Spinal cord (tissue), 10 donors: Measurements from ENCODE around the gene ATPAF2. TPM values are rescaled to one million over a fixed set of nuclear protein-coding genes. Genes with fewer than 3 reads are reported as not detected.

ENCODE experiments used
- DNase-seq, 6 donors: peaks; one replicate each; pipeline versions ENCODE4 v3.0.0 to v3.0.0-alpha.2; 2013 to 2015; ENCODE audit warnings: low spot score in 6 of 6, low read depth in 4 of 6
- H3K27ac ChIP-seq: one replicate; pipeline ENCODE4 v1.5.1; 2013; ENCODE audit warnings: low read depth, low read length, control low read depth
- H3K27me3 ChIP-seq: one replicate; pipeline ENCODE4 v1.6.1; 2013; ENCODE audit warnings: low read length; ENCODE audit not compliant: control insufficient read depth, insufficient read depth
- H3K36me3 ChIP-seq: one replicate; pipeline ENCODE4 v1.6.1; 2013; ENCODE audit warnings: low read length; ENCODE audit not compliant: control insufficient read depth, insufficient read depth
- H3K4me1 ChIP-seq: one replicate; pipeline ENCODE4 v1.6.1; 2013; ENCODE audit warnings: low read length; ENCODE audit not compliant: control insufficient read depth, insufficient read depth
- H3K4me3 ChIP-seq: one replicate; pipeline ENCODE4 v1.5.1; 2013; ENCODE audit warnings: low read depth, low read length, control low read depth
- H3K9me3 ChIP-seq: one replicate; pipeline ENCODE4 v1.6.1; 2013; ENCODE audit warnings: low read length; ENCODE audit not compliant: control insufficient read depth, insufficient read depth
- WGBS: methylation state at CpG from one replicate; pipeline ENCODE4 v1.1.5; 2013; ENCODE audit warnings: missing lambda C conversion rate; ENCODE audit not compliant: insufficient coverage; 5-methylcytosine and 5-hydroxymethylcytosine counted together
- polyA plus RNA-seq, 2 donors: library from polyadenylated mRNA; unstranded; fragments of 120-200 nt; gene quantifications; one replicate each; pipeline ENCODE4 v1.2.1, GENCODE V29; 2013; ENCODE audit not compliant: insufficient read length in 2 of 2
- total RNA-seq, 2 donors: library from RNA; depleted of rRNA in 1 of 2; stranded (reverse); fragments of 120-200 nt in 1 of 2; fragments of >200 nt in 1 of 2; gene quantifications; one replicate each; pipeline versions ENCODE4 v1.2.3 to v1.2.4, GENCODE V29; 2013 to 2014
- donor health status: healthy.

Gene ATPAF2
- total and polyA plus RNA-seq, 4 donors = 22.8 to 31.5 (median 26.3) TPM

DNA sequence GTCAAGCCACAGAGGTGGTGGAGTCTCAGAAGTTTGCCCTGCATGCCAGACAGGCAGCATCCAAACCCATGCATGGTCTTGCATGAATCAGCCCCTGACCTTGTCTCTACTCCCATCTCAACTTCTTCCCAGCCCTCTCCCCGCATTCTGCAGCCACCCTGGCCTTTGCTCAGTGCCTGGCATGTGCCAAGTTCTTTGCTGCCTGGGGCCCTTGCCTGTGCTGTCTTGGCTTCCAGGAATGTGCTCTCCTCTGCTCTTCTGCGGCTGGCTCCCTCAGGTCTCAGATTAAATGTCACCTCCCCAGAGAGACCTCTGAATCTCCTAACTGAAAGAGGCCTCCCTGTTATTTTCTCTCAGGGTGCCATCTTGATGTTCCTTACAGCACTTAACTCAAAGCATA lies 48.7 kb downstream of the ATPAF2 start:
- 84% methylated on average over 1 of the region's 2 CpGs for WGBS
- peaks cover 26% of the 10 kb centered on the region for H3K36me3 ChIP-seq
- peaks cover 14% of the 10 kb centered on the region for H3K4me1 ChIP-seq
- no peak overlapping the region for H3K27ac ChIP-seq
- no peaks in the 10 kb centered on the region for H3K9me3 ChIP-seq
- no peaks in the 10 kb centered on the region for H3K27me3 ChIP-seq
- no peak overlapping the region for H3K4me3 ChIP-seq
- DNase-seq = no peak

DNA sequence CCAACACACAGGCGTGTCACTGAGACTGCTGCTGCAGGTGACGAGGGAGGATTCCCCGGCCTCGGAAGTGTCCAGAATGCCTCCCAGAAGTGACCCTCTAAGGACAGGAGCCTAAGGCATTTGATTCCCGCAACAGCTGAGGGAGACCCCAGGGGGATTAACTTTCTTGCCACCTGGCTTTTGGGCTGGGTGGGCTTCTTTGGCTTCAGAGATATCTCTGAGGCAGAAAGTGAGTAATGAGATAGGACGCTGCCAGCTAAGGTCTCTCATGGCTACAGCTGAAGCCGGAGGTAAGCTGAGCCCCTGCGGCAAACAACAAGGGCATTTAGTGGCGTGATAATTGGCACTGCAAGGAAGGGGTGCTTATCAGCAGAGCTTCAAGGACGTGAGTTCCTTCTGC lies 49.4 kb downstream of the ATPAF2 start:
- Histone ChIP-seq H3K36me3 (peaks cover 28% of the 10 kb centered on the region), H3K4me1 (peaks cover 9% of the 10 kb centered on the region), H3K4me3 (no peak overlapping the region), H3K9me3 (no peaks in the 10 kb centered on the region), H3K27me3 (no peaks in the 10 kb centered on the region), H3K27ac (no peak overlapping the region)
- 90% methylated on average over 10 of the region's 10 CpGs for WGBS
- no peak for DNase-seq

DNA sequence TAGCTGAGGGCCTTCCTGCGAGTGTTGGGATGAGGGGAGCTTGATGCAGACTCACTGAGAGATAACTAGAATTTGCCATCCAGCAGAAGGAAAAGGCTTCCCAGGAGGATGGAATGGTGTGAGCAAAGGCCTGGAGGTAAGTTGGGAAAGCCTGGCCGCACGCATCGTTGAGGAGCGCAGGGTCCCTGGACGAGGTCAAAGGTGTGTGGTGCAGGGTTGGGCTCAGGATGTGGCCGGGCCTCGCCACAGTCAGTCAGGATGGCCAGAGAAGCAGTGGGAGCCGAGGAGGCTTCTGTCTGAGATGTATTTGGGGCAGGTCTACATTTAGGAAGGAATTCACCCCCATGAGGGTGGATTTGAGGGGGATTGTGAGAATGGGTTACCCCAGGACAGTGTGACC lies 49.9 kb downstream of the ATPAF2 start:
- peaks cover 4% of the 10 kb centered on the region for H3K4me1 ChIP-seq
- WGBS = 89% methylated on average over 9 of the region's 9 CpGs
- H3K27ac ChIP-seq = no peak overlapping the region
- H3K9me3 ChIP-seq = no peaks in the 10 kb centered on the region
- H3K36me3 ChIP-seq = peaks cover 26% of the 10 kb centered on the region
- DNase-seq = no peak
- no peaks in the 10 kb centered on the region for H3K27me3 ChIP-seq
- H3K4me3 ChIP-seq = no peak overlapping the region

DNA sequence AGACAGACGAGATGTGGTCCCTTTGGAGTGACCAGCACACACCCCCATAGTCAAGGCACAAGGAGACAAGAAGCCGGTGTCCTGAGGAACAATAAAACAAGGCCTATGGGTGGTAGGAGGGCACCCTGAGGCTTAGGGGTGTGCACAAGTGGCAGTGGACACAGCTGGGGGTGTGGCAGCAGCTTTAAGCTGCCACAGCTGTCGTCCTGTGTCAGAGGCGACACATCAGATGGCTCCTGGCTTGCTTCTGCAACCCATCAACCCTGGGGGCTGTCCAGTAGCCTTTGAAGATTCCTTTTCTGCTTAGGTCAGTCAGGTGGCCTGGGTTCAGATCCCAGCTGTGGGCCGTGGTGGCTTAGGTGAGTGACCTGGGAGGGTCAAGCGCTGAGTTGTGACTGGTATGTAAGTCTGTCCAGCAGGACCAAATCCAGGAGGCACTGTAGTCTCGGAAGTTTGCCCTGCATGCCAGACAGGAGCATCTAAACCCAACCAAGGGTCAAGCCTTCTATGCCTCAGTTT lies 50.5 kb downstream of the ATPAF2 start:
- H3K4me3 ChIP-seq = no peak overlapping the region
- no peaks in the 10 kb centered on the region for H3K9me3 ChIP-seq
- WGBS = 84% methylated on average over 7 of the region's 7 CpGs
- peaks cover 20% of the 10 kb centered on the region for H3K36me3 ChIP-seq
- H3K27me3 ChIP-seq = no peaks in the 10 kb centered on the region
- DNase-seq = no peak
- H3K4me1 ChIP-seq = no peaks in the 10 kb centered on the region
- H3K27ac ChIP-seq = no peak overlapping the region

DNA sequence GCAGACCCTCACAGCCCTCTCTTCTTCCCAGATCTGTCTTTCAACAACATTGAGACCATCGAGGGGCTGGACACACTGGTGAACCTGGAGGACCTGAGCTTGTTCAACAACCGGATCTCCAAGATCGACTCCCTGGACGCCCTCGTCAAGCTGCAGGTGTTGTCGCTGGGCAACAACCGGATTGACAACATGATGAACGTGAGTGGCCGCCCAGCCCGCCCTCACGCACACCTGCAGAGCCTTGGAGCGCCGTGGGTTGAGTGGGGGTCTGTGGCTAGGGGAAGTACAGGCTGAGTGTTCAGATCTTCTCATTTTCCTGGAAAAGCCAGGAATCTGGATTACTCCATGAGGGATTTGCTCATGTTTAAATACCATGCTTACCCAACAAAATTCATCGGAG lies 51.1 kb downstream of the ATPAF2 start:
- H3K4me1 ChIP-seq = no peaks in the 10 kb centered on the region
- no peak for DNase-seq
- no peak overlapping the region for H3K4me3 ChIP-seq
- 81% methylated on average over 8 of the region's 14 CpGs for WGBS
- no peaks in the 10 kb centered on the region for H3K9me3 ChIP-seq
- H3K27me3 ChIP-seq = no peaks in the 10 kb centered on the region
- H3K36me3 ChIP-seq = peaks cover 20% of the 10 kb centered on the region
- H3K27ac ChIP-seq = no peak overlapping the region

DNA sequence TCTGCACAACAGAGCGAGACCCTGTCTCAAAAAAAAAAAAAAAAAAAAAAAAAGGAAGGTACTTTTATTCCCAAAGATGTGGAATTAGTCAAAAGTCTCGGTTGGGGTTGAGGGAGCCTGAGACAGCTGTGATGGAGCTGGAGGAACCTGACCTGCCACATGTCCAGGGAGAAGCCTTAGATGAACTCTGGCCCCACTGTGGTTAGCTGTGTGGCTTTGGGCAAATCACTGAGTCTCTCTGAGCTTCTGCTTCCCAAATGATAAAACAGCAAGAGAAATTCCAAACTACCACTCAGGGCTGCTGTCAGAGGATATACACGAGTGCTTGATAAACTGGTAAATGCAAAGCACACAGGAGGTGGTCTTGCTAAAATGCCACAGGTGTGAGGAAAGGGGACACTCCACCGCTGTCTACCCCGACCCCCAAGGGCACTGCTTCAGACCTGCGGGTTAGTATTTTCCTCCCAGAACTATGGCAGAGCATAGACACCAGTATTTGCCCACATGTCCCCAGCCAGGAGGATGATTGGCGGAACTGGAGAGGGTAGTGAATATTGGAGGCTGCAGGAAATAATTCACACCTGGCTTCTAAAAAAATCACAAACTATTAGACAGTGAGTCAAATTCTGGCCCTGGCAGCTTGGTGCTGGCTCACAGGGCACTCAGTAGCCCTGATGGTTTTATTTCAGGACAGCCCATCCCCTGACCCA lies 51.6 kb downstream of the ATPAF2 start:
- H3K9me3 ChIP-seq = no peaks in the 10 kb centered on the region
- no peaks in the 10 kb centered on the region for H3K4me1 ChIP-seq
- peaks cover 20% of the 10 kb centered on the region for H3K36me3 ChIP-seq
- DNase-seq = no peak
- no peaks in the 10 kb centered on the region for H3K27me3 ChIP-seq
- no peak overlapping the region for H3K4me3 ChIP-seq
- no peak overlapping the region for H3K27ac ChIP-seq
- no CpG with 5 or more reads among the region's 7 CpGs for WGBS

GRCh38 chr17:17985555-17985954 lies 53.4 kb downstream of the ATPAF2 start:
- Histone ChIP-seq H3K9me3 (no peaks in the 10 kb centered on the region), H3K36me3 (peaks cover 24% of the 10 kb centered on the region), H3K4me3 (no peak overlapping the region), H3K27ac (no peak overlapping the region), H3K27me3 (no peaks in the 10 kb centered on the region), H3K4me1 (peaks cover 4% of the 10 kb centered on the region)
- 95% methylated on average over 3 of the region's 3 CpGs for WGBS
- DNase-seq = no peak

DNA sequence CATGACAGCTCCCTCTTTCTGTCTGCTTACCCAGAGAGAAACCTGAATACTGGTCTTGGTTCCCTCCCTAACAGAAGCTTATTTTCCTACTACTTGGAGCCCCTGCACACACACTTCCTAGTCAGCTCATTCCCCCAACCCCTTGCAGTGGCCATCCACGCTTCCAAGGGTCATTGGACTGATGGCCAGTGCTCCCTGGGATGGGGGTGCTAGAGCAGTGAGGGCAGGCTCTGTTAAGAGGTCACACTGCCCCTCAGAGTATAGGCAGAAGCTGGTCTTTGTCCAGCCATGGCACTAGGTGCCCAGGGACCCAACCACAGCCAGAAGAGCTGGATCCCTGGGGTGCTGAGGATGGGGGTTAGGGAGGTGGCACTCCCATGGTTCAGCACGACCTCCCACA lies 53.8 kb downstream of the ATPAF2 start:
- Histone ChIP-seq H3K27me3 (no peaks in the 10 kb centered on the region), H3K4me3 (no peak overlapping the region), H3K27ac (no peak overlapping the region), H3K36me3 (peaks cover 24% of the 10 kb centered on the region), H3K4me1 (peaks cover 4% of the 10 kb centered on the region), H3K9me3 (no peaks in the 10 kb centered on the region)
- WGBS = 75% methylated on average over 1 of the region's 2 CpGs
- DNase-seq = no peak

DNA sequence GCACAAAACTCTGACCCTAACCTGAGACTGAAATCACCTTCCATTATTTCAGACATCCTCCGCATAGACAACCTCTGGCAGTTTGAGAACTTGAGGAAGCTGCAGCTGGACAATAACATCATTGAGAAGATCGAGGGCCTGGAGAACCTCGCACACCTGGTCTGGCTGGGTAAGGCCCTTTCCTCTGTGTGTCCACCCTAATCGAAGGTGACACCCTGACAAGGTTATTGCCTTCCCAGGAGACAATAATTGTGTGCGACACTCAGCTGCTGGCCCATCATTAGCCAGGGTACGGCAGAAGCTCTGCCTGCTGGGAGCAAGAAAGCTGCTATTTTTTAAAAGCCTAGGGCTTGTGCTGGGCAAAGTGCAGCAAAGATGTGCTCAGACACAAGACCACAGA lies 55.2 kb downstream of the ATPAF2 start:
- no peaks in the 10 kb centered on the region for H3K27me3 ChIP-seq
- H3K27ac ChIP-seq = no peak overlapping the region
- peaks cover 4% of the 10 kb centered on the region for H3K4me1 ChIP-seq
- H3K9me3 ChIP-seq = no peaks in the 10 kb centered on the region
- 88% methylated on average over 6 of the region's 6 CpGs for WGBS
- DNase-seq = no peak
- peaks cover 22% of the 10 kb centered on the region for H3K36me3 ChIP-seq
- H3K4me3 ChIP-seq = no peak overlapping the region

DNA sequence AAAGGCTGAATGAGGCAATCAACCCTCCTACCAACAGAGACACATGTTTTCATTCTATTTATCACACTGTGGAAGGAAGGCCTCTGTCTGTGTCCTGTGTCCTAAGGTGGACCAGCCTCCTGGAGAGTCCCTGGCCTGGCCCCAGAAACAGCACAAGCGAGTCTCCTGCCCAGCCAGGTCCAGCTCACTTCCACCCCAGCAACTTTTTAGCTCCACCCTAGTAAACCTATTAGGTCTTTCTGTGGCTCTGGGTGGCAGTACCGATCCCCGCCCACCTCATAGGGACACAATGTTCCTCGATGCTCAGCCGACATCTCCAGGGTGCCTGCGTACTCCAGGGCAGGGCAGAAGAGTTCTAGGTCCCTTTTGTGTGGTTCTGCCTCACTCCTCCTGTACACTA lies 55.6 kb downstream of the ATPAF2 start:
- H3K9me3 ChIP-seq = no peaks in the 10 kb centered on the region
- no peak for DNase-seq
- H3K27ac ChIP-seq = no peak overlapping the region
- H3K36me3 ChIP-seq = peaks cover 21% of the 10 kb centered on the region
- WGBS = 81% methylated on average over 6 of the region's 6 CpGs
- H3K4me1 ChIP-seq = peaks cover 7% of the 10 kb centered on the region
- no peaks in the 10 kb centered on the region for H3K27me3 ChIP-seq
- no peak overlapping the region for H3K4me3 ChIP-seq
